Activated T-cell treated with anti-CD3 and anti-CD28 coated beads, Interleukin-2, amount 50 U/mL, for 4 hours (primary cell): ENCODE measurements around the gene SREBF2. TPM values are rescaled to one million over a fixed set of nuclear protein-coding genes. Genes with fewer than 3 reads are reported as not detected.
"Not testable (repeated sequence)": the region's sequence is repeated elsewhere in the genome, so short reads cannot be mapped to it uniquely, and the experiment has no call there.

Source experiments
- ATAC-seq, 2 donors: fragments of 200-7000 bp; cut with Tn5 transposase; one replicate each; pipeline ENCODE4 v1.10.0; 2021
- DNase-seq: peaks from one replicate; pipeline ENCODE4 v3.0.0-alpha.2; 2020
- H3K27me3 Mint-ChIP-seq: one replicate; pipeline ENCODE4 v1.8.0; 2021; ENCODE audit warnings: low read depth, mixed read lengths
- H3K36me3 Mint-ChIP-seq: one replicate; pipeline ENCODE4 v1.8.0; 2022; ENCODE audit warnings: mixed read lengths; ENCODE audit not compliant: insufficient read depth
- H3K4me1 Mint-ChIP-seq: one replicate; pipeline ENCODE4 v1.8.0; 2021; ENCODE audit warnings: low read depth, mixed read lengths
- H3K4me3 Mint-ChIP-seq: one replicate; pipeline ENCODE4 v1.8.0; 2021; ENCODE audit warnings: mild to moderate bottlenecking, moderate library complexity, mixed read lengths
- H3K9me3 Mint-ChIP-seq: one replicate; pipeline ENCODE4 v1.8.0; 2021; ENCODE audit warnings: mixed read lengths
- total RNA-seq, 3 donors: library from RNA; stranded (reverse); gene quantifications; one replicate each; pipeline ENCODE4 v1.2.1, GENCODE V29; 2021

The SREBF2 gene
- total RNA-seq, 3 donors from 2014 or later: 123 to 178 (median 155) TPM

DNA sequence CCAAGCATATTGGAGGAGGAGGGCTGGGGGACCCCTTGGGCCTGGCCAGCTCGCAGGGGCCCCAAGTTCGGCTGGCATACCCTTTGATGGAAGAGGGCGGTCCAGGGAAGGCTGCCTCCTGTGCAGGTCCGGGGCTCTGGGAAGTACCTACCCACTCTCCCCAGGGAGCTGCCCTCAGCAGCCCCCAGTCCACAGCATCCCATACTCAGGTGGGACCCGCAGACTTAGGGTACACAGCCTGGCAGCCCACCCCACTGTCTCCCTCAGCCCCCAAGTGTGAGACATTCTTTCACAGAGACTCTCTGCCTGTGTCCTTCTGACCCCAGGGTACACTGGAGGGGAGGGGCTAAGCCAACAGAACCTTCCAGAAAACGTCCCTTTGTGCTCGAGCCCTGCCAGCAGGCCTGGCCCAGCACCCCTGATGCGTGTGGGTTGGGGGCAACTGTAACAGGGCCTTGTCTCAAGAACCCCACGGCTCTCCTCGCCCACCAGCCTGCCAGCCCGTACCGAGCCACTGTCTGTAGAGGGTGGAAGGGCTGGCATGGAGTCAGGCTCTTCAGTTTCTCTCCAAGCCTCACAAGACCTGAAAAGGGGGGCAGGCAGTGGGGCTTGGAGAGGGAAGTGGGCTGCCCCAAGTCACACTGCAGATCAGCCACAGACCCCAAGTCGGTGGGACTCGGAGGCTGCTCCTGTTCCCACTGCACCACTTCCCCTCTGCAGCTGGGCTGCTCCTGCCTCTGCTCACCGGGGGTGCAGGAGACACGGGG is 100.7 kb downstream of the SREBF2 start:
- no peaks in the 10 kb centered on the region for H3K27me3 Mint-ChIP-seq
- no peak overlapping the region for H3K4me3 Mint-ChIP-seq
- ATAC-seq: peak in 1 of 2 donors; percentile 4
- H3K36me3 Mint-ChIP-seq: no peaks in the 10 kb centered on the region
- H3K9me3 Mint-ChIP-seq: no peaks in the 10 kb centered on the region
- peaks cover 26% of the 10 kb centered on the region for H3K4me1 Mint-ChIP-seq
- DNase-seq: no peak

DNA sequence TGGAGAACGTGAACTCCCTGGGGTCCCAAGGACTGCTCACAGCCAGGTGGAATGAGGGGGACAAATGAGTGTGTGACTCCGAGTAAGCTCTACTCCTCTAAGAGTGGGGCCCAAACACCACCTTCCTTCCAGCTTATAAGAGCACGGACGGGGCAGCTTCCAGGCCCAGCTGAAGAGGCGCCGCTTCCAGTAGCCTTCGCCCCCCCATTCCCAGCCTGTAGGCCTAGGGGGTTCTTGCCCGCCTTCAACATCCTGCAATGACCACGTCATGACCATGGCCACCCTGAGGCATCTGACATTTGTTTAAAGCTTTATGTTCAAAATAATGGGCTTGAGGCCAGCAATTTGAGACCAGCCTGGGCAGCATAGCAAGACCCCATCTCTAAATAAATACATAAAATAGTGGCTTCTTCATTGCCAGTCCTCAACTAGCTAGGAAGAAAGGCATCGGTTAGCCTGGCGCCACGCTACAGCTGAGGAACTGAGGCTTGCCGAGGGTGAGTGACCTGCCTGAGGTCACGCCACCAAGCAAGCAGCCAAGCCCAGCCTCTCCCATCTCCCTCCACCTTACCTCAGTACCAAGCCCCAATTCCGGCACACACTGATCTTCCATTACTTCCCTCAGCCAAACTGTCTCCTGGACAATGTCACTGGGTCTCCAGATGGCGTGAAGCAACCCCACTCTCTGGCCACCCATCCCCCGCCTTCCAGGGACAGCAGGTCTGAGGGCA is 101.5 kb downstream of the SREBF2 start:
- no peaks in the 10 kb centered on the region for H3K9me3 Mint-ChIP-seq
- ATAC-seq: no peak
- H3K4me1 Mint-ChIP-seq: peaks cover 28% of the 10 kb centered on the region
- no peaks in the 10 kb centered on the region for H3K27me3 Mint-ChIP-seq
- DNase-seq: no peak
- H3K36me3 Mint-ChIP-seq: no peaks in the 10 kb centered on the region
- H3K4me3 Mint-ChIP-seq: no peak overlapping the region

DNA sequence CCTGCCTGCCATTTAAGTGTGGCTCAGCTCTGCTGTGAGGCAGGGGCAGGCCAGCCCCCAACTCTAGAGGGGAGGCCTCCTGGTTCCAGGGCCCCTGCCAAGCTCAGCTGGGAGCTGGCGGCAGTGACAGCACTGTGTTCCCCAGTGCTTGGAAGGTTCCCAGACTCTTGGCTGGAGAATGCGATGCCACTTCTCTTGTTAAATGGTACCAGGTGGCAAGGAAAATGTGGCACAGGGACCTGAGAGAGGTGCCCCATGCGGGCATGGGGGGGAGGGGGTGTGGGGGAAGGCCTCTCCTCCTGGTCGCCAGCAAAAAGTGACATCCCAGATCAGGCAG is 102.1 kb downstream of the SREBF2 start:
- ATAC-seq: no peak
- no peak overlapping the region for H3K4me3 Mint-ChIP-seq
- no peaks in the 10 kb centered on the region for H3K9me3 Mint-ChIP-seq
- no peaks in the 10 kb centered on the region for H3K36me3 Mint-ChIP-seq
- H3K27me3 Mint-ChIP-seq: no peaks in the 10 kb centered on the region
- H3K4me1 Mint-ChIP-seq: peaks cover 33% of the 10 kb centered on the region
- DNase-seq: no peak

DNA sequence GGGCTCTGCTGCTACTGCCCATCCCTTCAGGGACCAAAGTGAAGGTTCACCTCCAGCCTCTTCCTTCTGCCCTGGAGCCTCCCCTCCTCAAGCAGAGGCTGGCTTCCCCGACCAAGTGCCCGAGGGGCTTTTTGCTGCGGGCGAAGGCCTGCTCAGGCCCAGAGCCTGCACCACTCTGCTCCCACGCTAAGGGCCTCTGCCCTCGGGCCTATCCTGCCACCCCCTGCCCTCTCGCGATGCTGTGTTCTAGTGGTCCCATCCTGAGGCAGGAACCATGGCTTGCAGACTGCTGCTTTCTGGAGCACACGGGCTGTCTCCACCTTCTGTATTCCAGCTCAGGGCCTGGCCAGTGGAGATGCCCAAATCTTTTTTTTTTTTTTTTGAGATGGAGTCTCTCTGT is 102.6 kb downstream of the SREBF2 start:
- DNase-seq (no peak), ATAC-seq (no peak)
- Mint-ChIP-seq H3K9me3 (no peaks in the 10 kb centered on the region), H3K4me1 (peaks cover 38% of the 10 kb centered on the region), H3K4me3 (no peak overlapping the region), H3K36me3 (no peaks in the 10 kb centered on the region), H3K27me3 (no peaks in the 10 kb centered on the region)

DNA sequence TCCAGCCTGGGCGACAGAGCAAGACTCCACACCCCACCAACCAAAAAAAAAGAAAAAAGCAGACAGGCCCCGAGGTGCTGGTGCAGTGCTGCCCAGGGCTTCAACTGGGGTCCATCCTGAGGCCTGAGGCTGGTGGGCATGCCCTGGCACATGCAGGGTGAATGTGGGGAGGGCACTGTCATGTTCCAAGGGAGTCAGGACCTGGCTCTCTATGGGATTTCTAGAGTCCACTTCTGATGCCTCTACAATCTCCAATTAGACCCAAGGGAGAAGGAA is 103.9 kb downstream of the SREBF2 start:
- no peaks in the 10 kb centered on the region for H3K27me3 Mint-ChIP-seq
- peaks cover 48% of the 10 kb centered on the region for H3K4me1 Mint-ChIP-seq
- no peaks in the 10 kb centered on the region for H3K36me3 Mint-ChIP-seq
- no peak overlapping the region for H3K4me3 Mint-ChIP-seq
- no peaks in the 10 kb centered on the region for H3K9me3 Mint-ChIP-seq
- no peak for ATAC-seq
- no peak for DNase-seq

DNA sequence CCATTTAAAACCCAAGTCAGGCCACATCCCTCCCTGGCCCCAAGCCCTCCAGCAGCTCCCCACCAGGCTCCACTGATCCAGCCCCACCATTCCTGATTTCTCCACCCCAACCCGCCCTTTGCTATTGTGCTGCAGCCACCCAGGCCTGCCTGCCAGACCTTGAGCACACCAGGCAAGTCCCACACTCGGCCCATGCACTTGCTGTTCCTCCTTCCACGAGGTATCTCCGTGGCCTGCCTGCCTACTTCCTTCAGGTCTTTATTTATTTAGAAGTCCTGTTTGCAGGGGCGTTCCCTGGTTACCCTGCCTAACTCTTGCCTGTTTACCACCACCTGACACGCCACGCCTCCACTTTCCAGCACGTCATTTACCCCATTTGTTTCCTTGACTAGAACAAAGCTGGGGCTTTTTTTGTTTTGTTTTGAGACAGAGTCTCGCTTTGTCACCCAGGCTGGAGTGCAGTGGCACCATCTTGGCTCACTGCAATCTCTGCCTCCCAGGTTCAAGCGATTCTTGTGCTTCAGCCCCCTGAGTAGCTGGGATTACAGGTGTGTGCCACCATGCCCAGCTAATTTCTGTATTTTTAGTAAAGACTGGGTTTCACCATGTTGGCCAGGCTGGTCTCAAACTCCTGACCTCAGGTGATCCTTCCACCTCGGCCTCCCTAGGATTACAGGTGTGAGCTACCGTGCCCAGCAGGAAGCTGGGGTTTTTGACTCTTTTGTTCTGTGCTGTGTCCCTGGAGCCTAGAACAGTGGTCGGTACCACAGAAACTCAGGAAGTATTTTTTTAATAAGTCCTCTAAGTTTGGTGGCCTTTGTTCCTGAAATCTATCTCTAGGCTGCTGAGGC is 107.3 kb downstream of the SREBF2 start:
- Mint-ChIP-seq H3K36me3 (peaks cover 2% of the 10 kb centered on the region), H3K27me3 (no peaks in the 10 kb centered on the region), H3K4me3 (peak overlapping the region; percentile 87), H3K4me1 (peaks cover 64% of the 10 kb centered on the region), H3K9me3 (no peaks in the 10 kb centered on the region)
- DNase-seq (peak; percentile 91), ATAC-seq (peak; percentile 73 to 80)

DNA sequence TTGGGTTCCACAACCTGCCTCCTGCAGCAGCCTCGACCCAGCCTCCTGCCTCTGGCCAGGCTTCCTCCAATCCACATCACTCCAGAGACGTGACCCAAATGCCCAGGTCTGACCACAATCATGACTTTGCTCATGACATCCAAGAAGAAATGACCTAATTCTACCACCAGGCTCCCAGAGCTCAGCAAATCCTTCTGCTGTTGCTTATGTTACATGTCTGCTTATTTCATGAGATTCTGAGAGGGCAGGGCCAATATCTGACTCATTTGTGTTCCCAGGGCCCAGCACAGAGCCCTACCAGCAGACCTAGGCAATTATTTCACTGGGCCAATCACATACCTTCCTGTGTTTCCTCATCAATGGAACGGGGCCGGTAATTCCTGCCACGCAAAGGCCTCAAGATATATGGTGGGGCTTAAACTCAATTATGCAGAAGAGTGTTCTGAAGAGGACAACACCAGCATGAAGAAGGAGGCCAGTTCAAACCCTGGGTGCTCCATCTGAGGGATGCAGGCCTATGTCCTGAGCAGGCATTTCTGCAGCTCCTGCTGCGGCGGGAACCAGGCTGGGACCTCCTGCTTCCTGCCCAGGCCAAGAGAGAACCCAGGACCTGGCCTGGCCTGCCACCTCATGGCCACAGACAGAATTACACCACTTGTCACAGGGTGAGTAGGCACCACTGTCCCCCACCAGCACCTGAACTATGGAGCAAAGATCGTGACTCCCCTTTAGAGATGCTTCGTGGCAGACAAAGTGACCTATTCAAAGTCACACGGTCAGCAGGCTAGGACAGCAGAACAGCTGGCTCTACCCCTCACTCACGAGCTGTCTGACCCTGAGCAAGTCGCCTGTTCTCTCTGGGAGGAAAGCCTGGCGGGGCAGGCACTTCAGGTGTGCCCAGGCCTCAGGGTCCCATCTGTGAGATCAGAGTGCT is 108.2 kb downstream of the SREBF2 start:
- peaks cover 68% of the 10 kb centered on the region for H3K4me1 Mint-ChIP-seq
- ATAC-seq (peak; percentile 58 to 65), DNase-seq (peak; percentile 80)
- peak overlapping the region; percentile 87 for H3K4me3 Mint-ChIP-seq
- H3K9me3 Mint-ChIP-seq: no peaks in the 10 kb centered on the region
- no peaks in the 10 kb centered on the region for H3K27me3 Mint-ChIP-seq
- peaks cover 2% of the 10 kb centered on the region for H3K36me3 Mint-ChIP-seq

DNA sequence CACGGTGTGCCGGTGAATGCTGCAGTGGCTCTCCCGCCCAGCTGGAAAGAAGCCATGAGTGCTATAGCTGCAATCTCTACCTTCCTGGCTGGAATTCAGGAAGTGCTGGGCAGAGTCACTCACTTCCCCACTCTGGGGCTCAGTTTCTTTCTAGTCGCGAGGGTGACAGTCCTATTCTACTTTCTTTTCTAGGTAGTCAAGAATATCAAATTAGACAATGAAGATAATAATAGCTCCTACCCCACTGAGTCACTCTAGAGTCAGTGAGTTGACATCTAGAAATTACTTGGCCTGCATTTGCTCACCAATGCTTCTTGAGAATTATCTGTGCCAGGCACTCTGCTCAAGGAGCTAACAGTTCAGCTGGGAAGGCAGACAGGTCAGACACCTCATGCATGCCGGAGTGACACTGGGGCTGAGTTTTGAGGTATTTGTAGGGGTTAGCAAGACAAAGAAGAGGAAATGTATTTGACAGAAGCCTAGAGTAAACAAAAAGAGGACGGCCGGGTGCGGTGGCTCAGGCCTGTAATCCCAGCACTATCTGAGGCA is 110.8 kb downstream of the SREBF2 start:
- Mint-ChIP-seq H3K36me3 (peaks cover 2% of the 10 kb centered on the region), H3K27me3 (no peaks in the 10 kb centered on the region), H3K9me3 (no peaks in the 10 kb centered on the region), H3K4me3 (peak overlapping the region; percentile 75), H3K4me1 (peaks cover 61% of the 10 kb centered on the region)
- DNase-seq: no peak
- no peak for ATAC-seq

DNA sequence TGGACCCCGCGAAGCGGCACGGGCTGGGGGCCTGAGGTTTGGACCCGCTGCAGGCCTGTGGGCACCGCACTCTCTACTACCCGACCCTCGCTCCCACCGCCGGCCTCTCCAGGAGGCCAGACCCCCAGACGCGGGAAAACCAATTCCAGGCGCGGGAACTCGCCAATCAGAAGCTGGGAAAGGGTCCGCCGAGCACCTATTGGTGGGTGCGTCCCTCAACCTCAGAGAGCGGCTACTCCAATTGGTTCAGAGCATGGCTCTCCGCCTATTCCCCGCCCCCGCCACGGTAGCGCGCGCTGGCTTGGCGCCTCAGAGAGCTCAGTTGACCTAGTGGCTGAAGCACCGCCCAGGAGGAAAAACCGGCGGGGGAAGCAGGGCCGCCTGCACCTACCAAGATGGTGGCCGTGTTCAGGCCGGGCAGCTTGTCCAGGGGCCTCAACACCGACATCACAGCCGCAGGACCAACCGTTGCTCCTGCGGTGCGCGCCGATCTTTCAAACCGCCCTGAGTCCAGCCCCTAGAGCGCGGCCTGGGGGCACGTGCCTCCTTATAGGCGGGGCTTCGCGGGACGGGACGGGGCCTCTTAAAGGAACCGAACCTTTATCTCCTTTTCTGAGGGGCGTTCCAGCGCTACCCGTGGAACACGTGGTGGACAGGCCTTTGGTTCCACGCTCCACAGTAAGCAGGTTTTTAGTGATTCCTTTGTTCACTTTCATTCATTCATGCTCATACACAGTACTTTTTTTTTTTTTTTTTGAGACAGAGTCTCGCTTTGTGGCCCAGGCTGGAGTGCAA is 113.9 kb downstream of the SREBF2 start, which contains the start of gene CENPM:
Gene CENPM (minus strand): TSS at position 524 of the 795 bp plus-strand sequence. CDS start 76 bp downstream, at position 448.
- Mint-ChIP-seq H3K36me3 (peaks cover 2% of the 10 kb centered on the region), H3K9me3 (no peaks in the 10 kb centered on the region), H3K4me3 (peak within 1 kb of the TSS; percentile 86), H3K27me3 (no peaks in the 10 kb centered on the region), H3K4me1 (peaks cover 32% of the 10 kb centered on the region)
- peak; percentile 94 to 96 for ATAC-seq
- peak; percentile 81 for DNase-seq

DNA sequence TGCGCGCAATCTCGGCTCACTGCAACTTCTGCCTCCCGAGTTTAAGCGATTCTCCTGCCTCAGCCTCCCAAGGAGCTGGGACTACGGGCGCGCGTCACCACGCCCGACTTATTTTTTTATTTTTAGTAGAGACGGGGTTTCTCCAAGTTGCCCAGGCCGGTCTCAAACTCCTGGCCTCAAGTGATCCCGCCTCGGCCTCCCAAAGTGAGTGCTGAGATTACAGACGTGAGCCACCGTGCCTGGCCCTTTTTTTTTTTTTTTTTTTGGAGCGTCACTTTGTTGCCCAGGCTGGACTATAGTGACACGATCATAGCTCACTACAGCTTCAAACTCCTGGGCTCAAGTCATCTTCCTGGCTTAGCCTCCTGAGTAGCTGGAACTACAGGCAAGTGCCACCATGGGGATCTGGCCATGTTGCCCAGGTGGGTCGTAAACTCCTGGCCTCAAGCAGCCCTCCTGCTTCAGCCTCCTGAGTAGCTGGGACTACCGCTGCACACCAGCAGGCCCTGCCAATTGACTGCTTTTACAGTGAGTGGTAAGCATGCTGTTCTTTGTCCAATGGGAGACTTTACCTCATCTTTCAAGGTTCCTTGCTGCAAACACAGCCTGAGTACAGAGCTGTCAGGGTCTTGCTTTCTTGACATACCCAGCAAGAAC is 114.6 kb downstream of the SREBF2 start:
- ATAC-seq: no peak
- Mint-ChIP-seq H3K4me3 (peak overlapping the region; percentile 86), H3K27me3 (no peaks in the 10 kb centered on the region), H3K9me3 (no peaks in the 10 kb centered on the region), H3K4me1 (peaks cover 31% of the 10 kb centered on the region), H3K36me3 (peaks cover 2% of the 10 kb centered on the region)
- DNase-seq: no peak

DNA sequence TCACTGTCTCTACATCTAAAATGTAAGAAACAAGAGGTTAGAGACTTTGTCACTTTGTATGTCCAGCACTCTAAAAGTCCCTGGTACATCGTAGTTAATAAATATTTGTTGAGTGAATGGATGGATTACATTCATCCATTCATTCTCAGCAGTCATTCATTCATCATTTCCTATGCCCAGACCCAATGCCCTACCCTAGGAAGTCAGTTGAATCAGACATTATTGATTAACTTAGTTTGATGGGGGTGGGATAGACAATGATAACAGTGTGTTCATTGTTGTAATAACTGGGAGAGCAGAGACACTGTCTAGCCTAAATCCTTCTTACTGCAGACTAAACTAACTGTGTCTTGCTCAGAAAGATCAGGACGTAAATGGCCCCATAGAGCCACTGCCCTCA is 115.2 kb downstream of the SREBF2 start:
- no peaks in the 10 kb centered on the region for H3K27me3 Mint-ChIP-seq
- no peak overlapping the region for H3K4me3 Mint-ChIP-seq
- DNase-seq: no peak
- no peaks in the 10 kb centered on the region for H3K9me3 Mint-ChIP-seq
- no peak for ATAC-seq
- H3K36me3 Mint-ChIP-seq: peaks cover 2% of the 10 kb centered on the region
- peaks cover 29% of the 10 kb centered on the region for H3K4me1 Mint-ChIP-seq

DNA sequence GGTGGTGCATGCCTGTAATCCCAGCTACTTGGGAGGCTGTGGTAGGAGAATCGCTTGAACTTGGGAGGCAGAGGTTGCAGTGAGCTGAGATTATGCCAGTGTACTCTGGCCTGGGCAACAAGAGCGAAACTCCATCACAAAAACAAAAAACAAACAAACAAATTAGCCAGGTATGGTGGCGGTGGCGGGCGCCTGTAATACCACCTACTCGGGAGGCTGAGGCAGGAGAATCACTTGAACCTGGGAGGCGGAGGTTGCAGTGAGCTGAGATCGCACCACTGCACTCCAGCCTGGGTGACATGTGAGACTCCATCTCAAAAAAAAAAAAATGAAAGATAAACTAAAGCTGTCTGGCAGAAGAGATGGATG is 116.0 kb downstream of the SREBF2 start:
- DNase-seq: not testable (repeated sequence)

More for the DNA sequence above, 116.0 kb downstream of the SREBF2 start:
- not testable (repeated sequence) for H3K27me3 Mint-ChIP-seq, H3K9me3 Mint-ChIP-seq, ATAC-seq, H3K36me3 Mint-ChIP-seq, H3K4me3 Mint-ChIP-seq
- peaks cover 23% of the 10 kb centered on the region for H3K4me1 Mint-ChIP-seq
